K562 (cell line): ENCODE data around the gene TJP2. TPM values are rescaled to one million over a fixed set of nuclear protein-coding genes. Genes with fewer than 3 reads are reported as not detected.

Experiments
- ATAC-seq: fragments of 200-7000 bp; cut with Tn5 transposase; 3 replicates; pipeline ENCODE4 v1.9.1; 2020; ENCODE audit warnings: moderate library complexity
- BruUV-seq: library from RNA; stranded (reverse); fragments of 400-500 nt; replicated peaks from 2 replicates; lab custom pipeline; 2021; lab: Mats Ljungman, UMichigan
- CTCF ChIA-PET: fragments of 300-600 bp; formaldehyde crosslinking; extraction: SDS; loops from one replicate; lab custom pipeline; 2021; ENCODE audit warnings: low intra/inter-chr PET ratio; lab: Yijun Ruan, JAX
- POLR2A ChIA-PET: fragments of 300-600, 350-650 bp; sonication (Branson Sonifier 250); formaldehyde crosslinking; extraction: SDS; loops from one replicate; lab custom pipeline; 2021; ENCODE audit warnings: antibody characterized with exemption, inconsistent platforms; lab: Yijun Ruan, JAX
- DNase-seq, 4 experiments: peaks; one replicate each; pipeline versions ENCODE4 v3.0.0 to v3.0.0-alpha.2; 2011 to 2018; ENCODE audit warnings: low spot score in 3 of 4, mixed read lengths in 3 of 4; ENCODE audit errors: extremely low read depth in 1 of 4
- FAIRE-seq: peaks from 2 replicates; lab custom pipeline; 2011; peaks lifted over from hg19 to GRCh38; lab: Jason Lieb, UNC
- H2AFZ ChIP-seq: 2 replicates; pipeline ENCODE4 v1.6.0; 2011; ENCODE audit warnings: low read depth, low read length, control low read depth, inconsistent platforms
- H3K27ac ChIP-seq: fragments of 200-600 bp; 3 replicates; pipeline ENCODE4 v1.8.0; 2011; ENCODE audit warnings: low read depth, mild to moderate bottlenecking, control low read depth, inconsistent platforms, low read length, moderate library complexity, mixed read lengths; ENCODE audit errors: extremely low read depth
- H3K27me3 ChIP-seq, 2 experiments: fragments of 300-600 bp in 1 of 2; 2 replicates in 1 of 2; 3 replicates in 1 of 2; pipeline versions ENCODE4 v1.6.0 to v1.8.0; 2011; ENCODE audit warnings: inconsistent platforms in 2 of 2, low read length in 2 of 2, mild to moderate bottlenecking in 1 of 2, mixed read lengths in 1 of 2, moderate library complexity in 1 of 2; ENCODE audit not compliant: control insufficient read depth in 2 of 2, insufficient read depth in 2 of 2
- H3K36me3 ChIP-seq: fragments of 300-600 bp; 3 replicates; pipeline ENCODE4 v1.8.0; 2011; ENCODE audit warnings: mild to moderate bottlenecking, low read length, inconsistent platforms; ENCODE audit not compliant: control insufficient read depth, insufficient read depth
- H3K4me1 ChIP-seq, 2 experiments: fragments of 200-600 bp in 1 of 2; replicated peaks in 1 of 2; 2 replicates in 1 of 2; 3 replicates in 1 of 2; pipeline versions ENCODE4 v1.5.1 to v1.8.0; 2011; ENCODE audit warnings: inconsistent platforms in 2 of 2, low read length in 2 of 2, mild to moderate bottlenecking in 1 of 2, mixed read lengths in 1 of 2, moderate library complexity in 1 of 2; ENCODE audit not compliant: control insufficient read depth in 2 of 2, insufficient read depth in 2 of 2
- H3K4me2 ChIP-seq: 2 replicates; pipeline ENCODE4 v1.6.1; 2011; ENCODE audit warnings: low read length, control low read depth, inconsistent platforms, mixed read lengths; ENCODE audit not compliant: insufficient read depth
- H3K4me3 ChIP-seq: fragments of 200-600 bp; sonication (generic), shearing (Covaris generic); 2 replicates; pipeline ENCODE4 v1.5.1; 2016; ENCODE audit warnings: control low read depth, inconsistent platforms
- H3K79me2 ChIP-seq: fragments of 200-600 bp; 3 replicates; pipeline ENCODE4 v1.8.0; 2011; ENCODE audit warnings: low read length, inconsistent platforms; ENCODE audit not compliant: control insufficient read depth, insufficient read depth
- H3K9ac ChIP-seq, 2 experiments: 2 replicates each; pipeline versions ENCODE4 v1.6.0 to v1.6.1; 2011; ENCODE audit warnings: low read depth in 2 of 2, low read length in 2 of 2, control low read depth in 1 of 2, inconsistent platforms in 1 of 2, mild to moderate bottlenecking in 1 of 2, mixed read lengths in 1 of 2; ENCODE audit not compliant: insufficient read depth in 1 of 2
- H3K9me1 ChIP-seq: one replicate; pipeline ENCODE4 v1.6.0; 2011; ENCODE audit warnings: inconsistent platforms, mild to moderate bottlenecking, low read length, moderate library complexity; ENCODE audit not compliant: control insufficient read depth, insufficient read depth
- H3K9me3 ChIP-seq: replicated peaks from 2 replicates; pipeline ENCODE4 v1.5.1; 2011; ENCODE audit warnings: low read depth, low read length, inconsistent platforms; ENCODE audit not compliant: control insufficient read depth, insufficient read depth
- H4K20me1 ChIP-seq: replicated peaks from 2 replicates; pipeline ENCODE4 v1.6.1; 2011; ENCODE audit warnings: low read length, inconsistent platforms, mixed read lengths; ENCODE audit not compliant: control insufficient read depth, insufficient read depth
- ATF7 ChIP-seq: fragments of 450-650 bp; IDR thresholded peaks from 2 replicates; pipeline ENCODE4 v1.7.1; 2014; ENCODE audit warnings: mild to moderate bottlenecking, moderate library complexity
- BHLHE40 ChIP-seq: IDR thresholded peaks from 2 replicates; pipeline ENCODE4 v1.6.1; 2011; ENCODE audit warnings: low read length, improper control_type of control experiment
- HMGN3 ChIP-seq: IDR thresholded peaks from 2 replicates; pipeline ENCODE4 v1.6.1; 2011; ENCODE audit warnings: borderline replicate concordance, low read depth, mild to moderate bottlenecking, mixed read lengths, low read length; ENCODE audit not compliant: insufficient read length; ENCODE audit errors: extremely low read depth
- MEF2D ChIP-seq: conservative IDR thresholded peaks from 2 replicates; pipeline ENCODE4 v1.6.1; 2016; ENCODE audit warnings: low read depth, missing genetic modification characterization, missing compliant biosample characterization
- NCOR1 ChIP-seq: fragments of 450-650 bp; IDR thresholded peaks from 2 replicates; pipeline ENCODE4 v1.6.1; 2016; ENCODE audit warnings: mild to moderate bottlenecking, moderate library complexity
- POLR2G ChIP-seq: fragments of 200-400 bp; formaldehyde crosslinking; IDR thresholded peaks from 2 replicates; pipeline ENCODE4 v1.6.1; 2017; ENCODE audit warnings: low read depth, mild to moderate bottlenecking, antibody characterized with exemption, low read length, moderate library complexity
- RB1 ChIP-seq: fragments of 450-650 bp; IDR thresholded peaks from 2 replicates; pipeline ENCODE4 v1.6.1; 2017; ENCODE audit warnings: low read depth, mild to moderate bottlenecking
- ZNF445 ChIP-seq: fragments of 250-450 bp; sonication (Bioruptor Pico); IDR thresholded peaks from 2 replicates; pipeline ENCODE4 v1.4.0; 2020; ENCODE audit warnings: low read depth, mild to moderate bottlenecking, moderate library complexity
- WGBS: fragments of 100-300 bp; shearing (Covaris generic); methylation state at CpG from one replicate; pipeline ENCODE4 v1.1.6; 2016; ENCODE audit warnings: low coverage, mixed read lengths; ENCODE audit not compliant: insufficient coverage; ENCODE audit errors: missing lambda C conversion rate; 5-methylcytosine and 5-hydroxymethylcytosine counted together
- in situ Hi-C: fragments of 300-500 bp; cut with MboI; formaldehyde crosslinking; loops from 4 replicates; pipeline ENCODE4 v1.15.0; 2018; ENCODE audit warnings: inconsistent platforms, mixed read lengths
- intact Hi-C: fragments of 100-400 bp; cut with micrococcal nuclease; formaldehyde crosslinking; loops from 2 replicates; pipeline ENCODE4 v1.14.2; 2022
- polyA plus RNA-seq, 8 experiments: library from polyadenylated mRNA; depleted of rRNA in 4 of 8; stranded (reverse) in 5 of 8; unstranded in 3 of 8; fragments of >200 nt; fragmentation: Nextera tagmentation in 2 of 8; fragmentation: Illumina TruSeq in 1 of 8; extraction: Ambion mirVana in 2 of 8; extraction: Trizol in 1 of 8; gene quantifications; 2 replicates each; pipeline versions ENCODE4 v1.2.1 to v1.2.3, GENCODE V29; 2011 to 2014; ENCODE audit warnings: inconsistent platforms in 1 of 8, missing spikeins in 1 of 8
- total RNA-seq, 7 experiments: library from RNA; depleted of rRNA in 6 of 7; stranded (reverse); fragments of >200 nt in 6 of 7; fragmentation: Illumina TruSeq in 2 of 7; extraction: Trizol in 2 of 7; gene quantifications; 2 replicates each; pipeline versions ENCODE4 v1.2.1 to v1.2.3, GENCODE V29; 2011 to 2021; ENCODE audit warnings: low replicate concordance in 1 of 7
- TF ChIP-seq, protein P1 (sequence below): sonication (generic); formaldehyde crosslinking; IDR thresholded peaks from 2 replicates; pipeline ENCODE4 v1.8.1; 2022; ENCODE audit warnings: missing genetic modification reagents
- TF ChIP-seq, protein P2 (sequence below), 2 experiments: fragments of 450-650 bp in 1 of 2; sonication (generic) in 1 of 2; formaldehyde crosslinking; conservative IDR thresholded peaks; 2 replicates each; pipeline versions ENCODE4 v1.4.0 to v1.8.1; 2020 to 2022; ENCODE audit warnings: mild to moderate bottlenecking in 1 of 2, missing genetic modification reagents in 1 of 2
- TF ChIP-seq, protein P3 (sequence below): fragments of 450-650 bp; IDR thresholded peaks from 2 replicates; pipeline ENCODE4 v1.7.0; 2016; ENCODE audit warnings: borderline replicate concordance
- TF ChIP-seq, protein P4 (sequence below): sonication (generic); formaldehyde crosslinking; IDR thresholded peaks from 2 replicates; pipeline ENCODE4 v1.4.0; 2020; ENCODE audit warnings: mild to moderate bottlenecking, missing genetic modification reagents
- TF ChIP-seq, protein P5 (sequence below): fragments of 450-650 bp; conservative IDR thresholded peaks from 2 replicates; pipeline ENCODE4 v1.6.1; 2016; ENCODE audit warnings: missing genetic modification characterization, low read depth, mild to moderate bottlenecking, missing compliant biosample characterization, moderate library complexity

The TJP2 gene
- total and polyA plus RNA-seq, 9 of the 15 experiments (the other 6 are each of a cell fraction or from before 2014, with no cell fraction given): 4.0 to 24.1 (median 16.8) TPM

DNA sequence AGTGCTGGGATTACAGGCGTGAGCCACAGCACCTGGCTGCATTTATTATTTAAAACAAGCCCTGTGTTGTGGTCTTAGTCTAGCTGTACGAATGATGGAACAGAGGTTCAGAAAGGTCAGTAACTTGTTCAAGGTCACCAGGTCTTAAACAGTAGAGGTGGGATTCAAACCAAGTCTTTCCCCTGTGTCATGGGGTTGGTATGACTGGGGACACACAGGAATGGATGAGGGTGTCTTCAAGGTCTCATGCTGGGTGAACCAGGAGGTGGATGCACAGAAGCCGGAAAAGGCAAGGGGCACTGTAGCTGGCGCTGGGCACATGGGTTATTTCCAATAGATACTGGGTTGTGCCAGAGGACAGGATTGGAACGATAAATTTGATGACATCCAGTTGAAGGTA is 32.2 kb upstream of the TJP2 start (continued):
- TF ChIP-seq, protein P1, sequence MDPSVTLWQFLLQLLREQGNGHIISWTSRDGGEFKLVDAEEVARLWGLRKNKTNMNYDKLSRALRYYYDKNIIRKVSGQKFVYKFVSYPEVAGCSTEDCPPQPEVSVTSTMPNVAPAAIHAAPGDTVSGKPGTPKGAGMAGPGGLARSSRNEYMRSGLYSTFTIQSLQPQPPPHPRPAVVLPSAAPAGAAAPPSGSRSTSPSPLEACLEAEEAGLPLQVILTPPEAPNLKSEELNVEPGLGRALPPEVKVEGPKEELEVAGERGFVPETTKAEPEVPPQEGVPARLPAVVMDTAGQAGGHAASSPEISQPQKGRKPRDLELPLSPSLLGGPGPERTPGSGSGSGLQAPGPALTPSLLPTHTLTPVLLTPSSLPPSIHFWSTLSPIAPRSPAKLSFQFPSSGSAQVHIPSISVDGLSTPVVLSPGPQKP (CRISPR knock-in tag): no peak
- no peak for TF ChIP-seq MEF2D (tag)
- TF ChIP-seq, all 486 proteins: peak for 0

DNA sequence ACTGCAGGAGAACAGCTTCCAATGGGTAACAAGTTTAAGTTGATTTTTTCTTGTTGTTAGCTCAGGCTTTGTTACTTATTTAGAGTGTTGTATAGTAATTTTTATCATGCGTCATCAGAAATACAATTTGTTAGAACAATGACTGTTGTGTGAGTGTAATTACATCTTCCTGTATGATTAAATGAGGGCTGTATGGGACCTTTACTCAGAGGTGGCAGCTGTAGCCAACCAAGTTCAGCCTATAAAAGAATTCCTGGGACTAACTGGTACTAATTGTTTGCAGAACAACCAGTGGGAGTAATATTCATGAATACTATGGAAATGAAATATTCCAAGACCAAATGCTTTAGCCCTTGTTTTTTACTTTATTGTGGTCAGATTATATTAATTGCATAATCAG is 30.8 kb upstream of the TJP2 start:
- H3K27ac ChIP-seq: no peak overlapping the region
- FAIRE-seq: no peak
- ChIA-PET POLR2A (no interaction called here), CTCF (no interaction called here)
- WGBS: 94% methylated on average over 1 of the region's 1 CpG
- H3K9me1 ChIP-seq: peaks cover 3% of the 10 kb centered on the region
- no peak overlapping the region for H3K4me2 ChIP-seq
- no peak for DNase-seq
- H3K4me3 ChIP-seq: no peak overlapping the region
- H3K9me3 ChIP-seq: no peaks in the 10 kb centered on the region
- TF ChIP-seq NCOR1 (no peak), HMGN3 (no peak), BHLHE40 (no peak), RB1 (no peak), POLR2G (no peak), ZNF445 (CRISPR knock-in tag) (no peak), ATF7 (no peak)
- TF ChIP-seq, protein P2, sequence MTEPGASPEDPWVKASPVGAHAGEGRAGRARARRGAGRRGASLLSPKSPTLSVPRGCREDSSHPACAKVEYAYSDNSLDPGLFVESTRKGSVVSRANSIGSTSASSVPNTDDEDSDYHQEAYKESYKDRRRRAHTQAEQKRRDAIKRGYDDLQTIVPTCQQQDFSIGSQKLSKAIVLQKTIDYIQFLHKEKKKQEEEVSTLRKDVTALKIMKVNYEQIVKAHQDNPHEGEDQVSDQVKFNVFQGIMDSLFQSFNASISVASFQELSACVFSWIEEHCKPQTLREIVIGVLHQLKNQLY (CRISPR knock-in tag; conservative IDR thresholded peaks at IDR 0.05): no peak
- TF ChIP-seq, protein P3, sequence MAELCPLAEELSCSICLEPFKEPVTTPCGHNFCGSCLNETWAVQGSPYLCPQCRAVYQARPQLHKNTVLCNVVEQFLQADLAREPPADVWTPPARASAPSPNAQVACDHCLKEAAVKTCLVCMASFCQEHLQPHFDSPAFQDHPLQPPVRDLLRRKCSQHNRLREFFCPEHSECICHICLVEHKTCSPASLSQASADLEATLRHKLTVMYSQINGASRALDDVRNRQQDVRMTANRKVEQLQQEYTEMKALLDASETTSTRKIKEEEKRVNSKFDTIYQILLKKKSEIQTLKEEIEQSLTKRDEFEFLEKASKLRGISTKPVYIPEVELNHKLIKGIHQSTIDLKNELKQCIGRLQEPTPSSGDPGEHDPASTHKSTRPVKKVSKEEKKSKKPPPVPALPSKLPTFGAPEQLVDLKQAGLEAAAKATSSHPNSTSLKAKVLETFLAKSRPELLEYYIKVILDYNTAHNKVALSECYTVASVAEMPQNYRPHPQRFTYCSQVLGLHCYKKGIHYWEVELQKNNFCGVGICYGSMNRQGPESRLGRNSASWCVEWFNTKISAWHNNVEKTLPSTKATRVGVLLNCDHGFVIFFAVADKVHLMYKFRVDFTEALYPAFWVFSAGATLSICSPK: no peak
- TF ChIP-seq, protein P4, sequence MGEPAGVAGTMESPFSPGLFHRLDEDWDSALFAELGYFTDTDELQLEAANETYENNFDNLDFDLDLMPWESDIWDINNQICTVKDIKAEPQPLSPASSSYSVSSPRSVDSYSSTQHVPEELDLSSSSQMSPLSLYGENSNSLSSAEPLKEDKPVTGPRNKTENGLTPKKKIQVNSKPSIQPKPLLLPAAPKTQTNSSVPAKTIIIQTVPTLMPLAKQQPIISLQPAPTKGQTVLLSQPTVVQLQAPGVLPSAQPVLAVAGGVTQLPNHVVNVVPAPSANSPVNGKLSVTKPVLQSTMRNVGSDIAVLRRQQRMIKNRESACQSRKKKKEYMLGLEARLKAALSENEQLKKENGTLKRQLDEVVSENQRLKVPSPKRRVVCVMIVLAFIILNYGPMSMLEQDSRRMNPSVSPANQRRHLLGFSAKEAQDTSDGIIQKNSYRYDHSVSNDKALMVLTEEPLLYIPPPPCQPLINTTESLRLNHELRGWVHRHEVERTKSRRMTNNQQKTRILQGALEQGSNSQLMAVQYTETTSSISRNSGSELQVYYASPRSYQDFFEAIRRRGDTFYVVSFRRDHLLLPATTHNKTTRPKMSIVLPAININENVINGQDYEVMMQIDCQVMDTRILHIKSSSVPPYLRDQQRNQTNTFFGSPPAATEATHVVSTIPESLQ (CRISPR knock-in tag): no peak
- TF ChIP-seq, protein P5, sequence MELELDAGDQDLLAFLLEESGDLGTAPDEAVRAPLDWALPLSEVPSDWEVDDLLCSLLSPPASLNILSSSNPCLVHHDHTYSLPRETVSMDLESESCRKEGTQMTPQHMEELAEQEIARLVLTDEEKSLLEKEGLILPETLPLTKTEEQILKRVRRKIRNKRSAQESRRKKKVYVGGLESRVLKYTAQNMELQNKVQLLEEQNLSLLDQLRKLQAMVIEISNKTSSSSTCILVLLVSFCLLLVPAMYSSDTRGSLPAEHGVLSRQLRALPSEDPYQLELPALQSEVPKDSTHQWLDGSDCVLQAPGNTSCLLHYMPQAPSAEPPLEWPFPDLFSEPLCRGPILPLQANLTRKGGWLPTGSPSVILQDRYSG (tag): no peak
- no peaks in the 10 kb centered on the region for H3K4me1 ChIP-seq
- no peaks in the 10 kb centered on the region for H4K20me1 ChIP-seq
- no TSS peak for BruUV-seq
- no peak overlapping the region for H3K9ac ChIP-seq
- in situ Hi-C loops (no loop called here), intact Hi-C loops (loop anchor here (10.0 kb wide), 1 partner anchor 68 kb away; no protein-coding TSS in a partner anchor)
- H3K36me3 ChIP-seq: no peaks in the 10 kb centered on the region
- H3K79me2 ChIP-seq: no peaks in the 10 kb centered on the region
- H3K27me3 ChIP-seq: no peaks in the 10 kb centered on the region
- no peak for ATAC-seq
- H2AFZ ChIP-seq: no peak overlapping the region
